ENCODE results near the gene PYM1. TPM values are rescaled to one million over a fixed set of nuclear protein-coding genes. Genes with fewer than 3 reads are reported as not detected.

The PYM1 gene
- polyA plus RNA-seq, 2 of the 4 experiments (the other 2 are of a cell fraction), result 30.4 to 49.5 TPM

DNA sequence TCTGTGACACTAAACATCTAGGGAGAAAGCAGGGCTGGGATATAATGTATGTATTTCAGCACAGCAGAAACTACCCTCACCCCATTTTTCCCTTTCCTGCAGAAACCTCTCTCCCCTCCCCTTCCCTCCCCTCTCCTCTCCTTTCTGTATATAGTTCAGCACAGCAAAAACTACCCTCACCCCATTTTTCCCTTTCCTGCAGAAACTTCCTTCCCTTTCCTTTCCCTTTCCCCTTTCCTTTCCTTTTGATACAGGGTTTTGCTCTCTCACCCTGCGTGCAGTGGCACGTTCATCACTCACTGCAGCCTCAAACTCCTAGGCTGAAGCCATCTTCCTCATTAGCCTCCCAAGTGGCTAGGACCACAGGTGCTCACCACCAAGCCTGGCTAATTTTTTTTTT is 36.1 kb upstream of the PYM1 start:
- CTCF ChIA-PET, result no interaction called here
- no peak for FAIRE-seq

DNA sequence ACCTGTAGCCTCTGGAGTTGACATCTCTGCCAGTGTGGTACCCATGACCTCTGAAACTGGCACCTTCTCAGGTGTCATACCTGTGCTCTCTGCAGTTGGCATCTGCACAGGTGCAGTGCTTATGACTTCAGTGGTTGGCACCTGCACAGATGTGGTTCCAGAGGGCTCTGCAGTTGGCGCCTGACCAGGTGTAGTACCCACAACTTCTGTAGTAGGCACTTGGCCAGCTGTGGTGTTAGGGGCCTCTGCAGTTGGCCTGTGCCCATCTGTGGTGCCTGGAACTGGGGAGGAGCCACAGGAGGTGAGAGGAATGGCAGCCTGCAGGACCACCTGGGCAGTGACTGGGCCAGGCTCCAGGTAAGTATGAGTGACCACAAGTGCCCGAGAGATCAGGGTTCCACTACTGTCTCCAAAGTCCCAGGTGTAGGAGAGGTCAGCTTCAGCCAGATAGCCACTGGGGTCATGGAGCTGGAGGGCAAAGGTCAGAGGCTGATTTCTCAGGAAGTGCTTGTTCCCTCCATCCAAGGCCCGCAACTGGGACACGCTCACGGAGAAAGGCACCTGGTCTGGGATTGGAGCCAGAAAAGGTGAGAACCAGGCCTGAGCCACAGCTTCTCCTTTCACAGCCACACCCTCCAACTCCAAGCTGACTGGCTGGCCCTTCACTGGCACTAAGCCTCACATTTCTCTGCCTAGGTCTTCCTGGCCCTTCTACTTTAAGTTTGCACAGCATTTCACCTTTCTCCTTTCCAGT is 29.6 kb upstream of the PYM1 start:
- DNase-seq (ENCODE audit: low read depth in 1 of 2, low spot score in 1 of 2) (no peak), FAIRE-seq (no peak), ATAC-seq (no peak)
- 87% methylated on average over 5 of the region's 5 CpGs for WGBS (ENCODE audit: missing lambda C conversion rate)
- Histone ChIP-seq H3K4me3 (no peak overlapping the region), H3K9me3 (no peaks in the 10 kb centered on the region), H3K4me2 (no peak overlapping the region), H3K27ac (no peak overlapping the region), H3K4me1 (peaks cover 9% of the 10 kb centered on the region)
- POLR2A ChIA-PET, result interaction anchor here (1.9 kb wide), 1 partner anchor 16 kb away, joined by 4 read pairs; the partner anchor contains the start of gene RAB5B
- CTCF ChIA-PET, result interaction anchor here (0.6 to 11.5 kb wide), 7 partner anchors 9 to 219 kb away, joined by 3 to 179 read pairs (median 7); partner anchors contain the start of genes PMEL, RAB5B and SUOX
- TF ChIP-seq CBX8 (IDR thresholded peaks at IDR 0.05), result no peak
- no peak for TF ChIP-seq KDM1A (IDR thresholded peaks at IDR 0.05; ENCODE audit: low read depth)
- no peak for TF ChIP-seq SREBF2 (IDR thresholded peaks at IDR 0.05)
- no peak for TF ChIP-seq RNF2 (IDR thresholded peaks at IDR 0.05; ENCODE audit: borderline replicate concordance, low read depth)
- no peak for TF ChIP-seq GATA3 (IDR thresholded peaks at IDR 0.05; ENCODE audit: borderline replicate concordance)
- TF ChIP-seq ZNF302 (CRISPR knock-in tag; IDR thresholded peaks at IDR 0.05), result no peak
- TF ChIP-seq EHF (CRISPR knock-in tag; IDR thresholded peaks at IDR 0.05), result no peak

More for the DNA sequence above, 36.1 kb upstream of the PYM1 start:
- ATAC-seq, result no peak
- Histone ChIP-seq H3K27ac (no peak overlapping the region), H3K4me2 (no peak overlapping the region), H3K4me1 (peaks cover 17% of the 10 kb centered on the region; the same call in 2 of the 3 replicates), H3K4me3 (no peak overlapping the region), H3K9me3 (no peaks in the 10 kb centered on the region)
- WGBS (ENCODE audit: missing lambda C conversion rate), result 75% methylated on average over 2 of the region's 2 CpGs
- POLR2A ChIA-PET, result no interaction called here
- DNase-seq (ENCODE audit: low read depth in 1 of 2, low spot score in 1 of 2), result no peak
- TF ChIP-seq HDAC2 (IDR thresholded peaks at IDR 0.05) (no peak), SMC3 (IDR thresholded peaks at IDR 0.05) (no peak), ESRRA (IDR thresholded peaks at IDR 0.05; ENCODE audit: borderline replicate concordance, low read length) (no peak), POLR2AphosphoS2 (conservative IDR thresholded peaks at IDR 0.05; ENCODE audit: low read length) (no peak), FOSL2 (IDR thresholded peaks at IDR 0.05) (no peak), FOSL2 (CRISPR knock-in tag; IDR thresholded peaks at IDR 0.05) (no peak)
- TF ChIP-seq, protein P1, sequence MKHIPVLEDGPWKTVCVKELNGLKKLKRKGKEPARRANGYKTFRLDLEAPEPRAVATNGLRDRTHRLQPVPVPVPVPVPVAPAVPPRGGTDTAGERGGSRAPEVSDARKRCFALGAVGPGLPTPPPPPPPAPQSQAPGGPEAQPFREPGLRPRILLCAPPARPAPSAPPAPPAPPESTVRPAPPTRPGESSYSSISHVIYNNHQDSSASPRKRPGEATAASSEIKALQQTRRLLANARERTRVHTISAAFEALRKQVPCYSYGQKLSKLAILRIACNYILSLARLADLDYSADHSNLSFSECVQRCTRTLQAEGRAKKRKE (CRISPR knock-in tag; IDR thresholded peaks at IDR 0.05; ENCODE audit: low read depth), result no peak

DNA sequence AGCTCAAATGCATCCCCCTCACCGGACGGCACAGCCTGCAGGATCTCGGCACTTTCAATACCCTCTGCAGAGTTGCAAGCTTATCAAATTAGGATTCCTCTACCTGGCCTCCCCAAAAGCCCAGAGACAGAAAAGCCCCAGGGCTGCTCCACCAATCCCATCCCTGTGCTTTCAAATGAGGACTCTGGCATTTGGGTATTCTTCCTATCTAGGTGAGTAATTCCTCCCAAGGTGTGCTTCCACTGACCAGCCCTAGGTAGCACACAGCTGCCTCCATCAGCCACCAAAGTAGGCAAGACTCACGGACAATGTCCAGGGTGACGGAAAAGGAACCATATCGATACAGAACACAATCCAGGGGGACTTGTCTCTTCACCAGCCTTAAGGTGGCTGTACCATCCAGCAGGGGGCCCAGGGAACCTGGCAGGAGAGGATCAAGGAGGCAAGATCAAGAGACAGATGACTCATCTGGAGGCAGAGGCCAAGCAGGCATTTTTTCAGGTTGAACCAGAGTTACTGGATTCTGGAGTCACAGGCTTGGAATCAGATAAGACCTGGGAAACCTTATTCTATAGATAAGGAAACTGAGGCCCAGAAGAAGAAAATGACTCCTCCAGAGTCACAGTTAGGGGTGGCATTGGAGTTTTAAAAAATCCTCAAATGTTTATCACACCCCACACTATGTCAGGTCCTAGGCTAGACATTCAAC is 28.3 kb upstream of the PYM1 start:
- Histone ChIP-seq H3K4me2 (no peak overlapping the region), H3K4me1 (peaks cover 9% of the 10 kb centered on the region), H3K4me3 (no peak overlapping the region), H3K9me3 (no peaks in the 10 kb centered on the region), H3K27ac (no peak overlapping the region)
- ChIA-PET POLR2A (interaction anchor here (1.8 to 1.9 kb wide), 2 partner anchors 18 kb away, joined by 4 to 7 read pairs; partner anchors contain the start of gene RAB5B), CTCF (interaction anchor here (0.6 to 11.5 kb wide), 12 partner anchors 13 to 1924 kb away, joined by 3 to 179 read pairs (median 4); partner anchors contain the start of genes RAB5B and SUOX)
- FAIRE-seq, result no peak
- 86% methylated on average over 6 of the region's 6 CpGs for WGBS (ENCODE audit: missing lambda C conversion rate)
- TF ChIP-seq RAD21 (conservative IDR thresholded peaks at IDR 0.05 in 1 of 2, IDR thresholded peaks at IDR 0.05 in 1 of 2), result peak; percentile 36 to 47
- TF ChIP-seq FOXS1 (CRISPR knock-in tag; IDR thresholded peaks at IDR 0.05), result no peak
- no peak for TF ChIP-seq RARB (CRISPR knock-in tag; IDR thresholded peaks at IDR 0.05)
- peak; percentile 64 for TF ChIP-seq FOSL2 (IDR thresholded peaks at IDR 0.05)
- peak; percentile 91 for TF ChIP-seq FOSL2 (CRISPR knock-in tag; IDR thresholded peaks at IDR 0.05)
- TF ChIP-seq SMC3 (IDR thresholded peaks at IDR 0.05), result peak; percentile 38; the same call in 1 of the 3 replicates
- TF ChIP-seq CTCF (IDR thresholded peaks at IDR 0.05), result peak; percentile 49
- DNase-seq (ENCODE audit: low read depth in 1 of 2, low spot score in 1 of 2), result peak; percentile 81 to 87
- ATAC-seq, result peak; percentile 93 to 97

All from A549 (cell line).